Thyroid gland (tissue), 4 donors: Measurements from ENCODE around the gene ZNF783. TPM values are rescaled to one million over a fixed set of nuclear protein-coding genes. Genes with fewer than 3 reads are reported as not detected.

ENCODE experiments used
- DNase-seq, 2 donors: peaks; one replicate each; pipeline ENCODE4 v3.0.0-alpha.2; 2019
- H3K27ac ChIP-seq, 3 donors: fragments of 200-600 bp; sonication (generic); 1 replicate in 2 of 3; 2 replicates in 1 of 3; pipeline ENCODE4 v1.5.1; 2016 to 2019; ENCODE audit warnings: mild to moderate bottlenecking in 1 of 3, moderate library complexity in 1 of 3
- H3K27me3 ChIP-seq: fragments of 200-600 bp; sonication (generic); one replicate; pipeline ENCODE4 v1.5.1; 2019
- H3K36me3 ChIP-seq, 2 donors: fragments of 200-600 bp; sonication (generic); one replicate each; pipeline ENCODE4 v1.5.1; 2016 to 2019
- H3K4me1 ChIP-seq, 2 donors: fragments of 200-600 bp; sonication (generic); one replicate each; pipeline ENCODE4 v1.5.1; 2017 to 2019
- H3K4me3 ChIP-seq, 3 donors: fragments of 200-600 bp; sonication (generic); replicated peaks in 1 of 3; 1 replicate in 2 of 3; 2 replicates in 1 of 3; pipeline ENCODE4 v1.5.1; 2016; ENCODE audit warnings: mild to moderate bottlenecking in 1 of 3
- H3K9me3 ChIP-seq: fragments of 200-600 bp; sonication (generic); one replicate; pipeline ENCODE4 v1.5.1; 2017
- POLR2A ChIP-seq, 2 donors: fragments of 450-650 bp; IDR thresholded peaks; one replicate each; pipeline ENCODE4 v1.6.1; 2017; ENCODE audit warnings: antibody characterized with exemption in 2 of 2, mild to moderate bottlenecking in 2 of 2, moderate library complexity in 1 of 2
- WGBS, 2 donors: methylation state at CpG; one replicate each; pipeline ENCODE4 v1.1.5; 2017; 5-methylcytosine and 5-hydroxymethylcytosine counted together
- intact Hi-C: fragments of 100-400 bp; cut with DNase I; formaldehyde crosslinking; loops from one replicate; pipeline ENCODE4 v1.15.1; 2023
- total RNA-seq, 4 donors: library from RNA; depleted of rRNA; stranded (reverse); fragments of >200 nt; gene quantifications; one replicate each; pipeline ENCODE4 v1.2.3, GENCODE V29; 2016
- TF ChIP-seq, protein P1 (sequence below), 6 experiments: fragments of 200-600 bp in 3 of 6; fragments of 450-650 bp in 3 of 6; sonication (generic) in 3 of 6; IDR thresholded peaks; one replicate each; pipeline ENCODE4 v1.5.1; 2016 to 2019; ENCODE audit warnings: antibody characterized with exemption in 6 of 6, mild to moderate bottlenecking in 2 of 6, inconsistent platforms in 1 of 6, moderate library complexity in 1 of 6

ZNF783 gene
- total RNA-seq, 4 donors from 2014 or later, result 11.3 to 18.0 (median 15.1) TPM

DNA sequence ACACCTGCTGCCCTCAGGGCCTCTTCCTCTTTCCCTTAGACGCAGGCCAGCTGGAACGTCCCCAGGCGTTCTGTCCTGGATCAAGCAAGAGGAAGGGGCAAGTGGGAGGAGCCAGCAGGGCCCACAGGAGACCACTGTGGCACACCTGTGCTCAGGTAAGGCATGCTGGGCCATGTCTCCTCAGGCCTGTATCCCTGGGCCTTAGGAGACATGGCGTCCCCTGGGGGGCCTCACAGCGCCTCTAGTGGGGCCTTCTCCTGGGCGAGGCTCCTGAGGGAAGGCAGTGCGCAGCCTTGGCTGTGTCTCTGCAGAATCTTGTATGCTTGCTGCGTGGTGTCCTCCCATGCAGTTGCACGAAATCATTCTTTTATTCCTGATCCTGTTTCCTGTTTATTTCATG is 31.3 kb downstream of the ZNF783 start:
- no peak for TF ChIP-seq POLR2A (IDR thresholded peaks at IDR 0.05)
- TF ChIP-seq, protein P1, sequence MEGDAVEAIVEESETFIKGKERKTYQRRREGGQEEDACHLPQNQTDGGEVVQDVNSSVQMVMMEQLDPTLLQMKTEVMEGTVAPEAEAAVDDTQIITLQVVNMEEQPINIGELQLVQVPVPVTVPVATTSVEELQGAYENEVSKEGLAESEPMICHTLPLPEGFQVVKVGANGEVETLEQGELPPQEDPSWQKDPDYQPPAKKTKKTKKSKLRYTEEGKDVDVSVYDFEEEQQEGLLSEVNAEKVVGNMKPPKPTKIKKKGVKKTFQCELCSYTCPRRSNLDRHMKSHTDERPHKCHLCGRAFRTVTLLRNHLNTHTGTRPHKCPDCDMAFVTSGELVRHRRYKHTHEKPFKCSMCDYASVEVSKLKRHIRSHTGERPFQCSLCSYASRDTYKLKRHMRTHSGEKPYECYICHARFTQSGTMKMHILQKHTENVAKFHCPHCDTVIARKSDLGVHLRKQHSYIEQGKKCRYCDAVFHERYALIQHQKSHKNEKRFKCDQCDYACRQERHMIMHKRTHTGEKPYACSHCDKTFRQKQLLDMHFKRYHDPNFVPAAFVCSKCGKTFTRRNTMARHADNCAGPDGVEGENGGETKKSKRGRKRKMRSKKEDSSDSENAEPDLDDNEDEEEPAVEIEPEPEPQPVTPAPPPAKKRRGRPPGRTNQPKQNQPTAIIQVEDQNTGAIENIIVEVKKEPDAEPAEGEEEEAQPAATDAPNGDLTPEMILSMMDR (IDR thresholded peaks at IDR 0.05), result no peak
- Histone ChIP-seq H3K4me3 (no peak overlapping the region), H3K27me3 (no peaks in the 10 kb centered on the region), H3K36me3 (peaks cover 0 to 2% of the 10 kb centered on the region in 2 donors), H3K9me3 (no peaks in the 10 kb centered on the region), H3K27ac (no peak overlapping the region), H3K4me1 (no peaks in the 10 kb centered on the region)
- no peak for DNase-seq
- WGBS, 2 donors, result 96 to 98% methylated on average over 8 of the region's 9 CpGs
- intact Hi-C loops, result no loop called here

DNA sequence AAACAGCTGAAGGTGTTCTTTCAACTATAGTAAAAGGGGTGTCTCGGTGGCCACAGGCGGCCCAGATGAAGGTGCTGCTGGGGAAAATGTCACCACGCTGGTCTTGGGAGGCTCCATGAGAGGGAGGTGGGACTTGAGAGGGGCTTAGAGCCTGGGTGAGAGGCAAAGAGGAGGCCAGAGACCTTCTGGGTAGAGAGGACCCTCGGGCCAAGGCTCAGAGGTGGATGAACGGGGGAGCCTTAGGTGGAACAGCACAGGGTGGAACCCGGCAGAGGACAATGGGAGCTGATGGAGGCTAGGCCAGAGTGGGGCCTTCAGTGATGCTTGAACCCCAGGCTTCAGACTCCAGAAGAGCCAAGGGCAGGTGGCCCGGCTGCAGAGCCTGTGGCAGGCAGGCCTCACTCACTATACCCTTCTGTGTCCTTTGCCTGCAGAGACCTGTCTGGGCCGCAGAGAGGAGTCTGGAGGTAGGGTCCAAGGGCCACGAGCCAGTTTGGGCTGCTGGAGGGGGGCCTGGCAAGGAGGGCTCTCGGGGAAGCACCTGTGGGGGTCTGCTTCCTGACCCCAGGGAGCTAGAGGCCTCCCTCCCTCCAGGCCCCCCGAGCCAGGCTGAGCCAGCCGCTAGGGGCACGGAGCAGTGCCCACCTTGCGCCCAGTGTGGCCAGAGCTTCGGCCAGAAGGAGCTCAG is 32.1 kb downstream of the ZNF783 start:
- no peak overlapping the region for H3K27ac ChIP-seq
- H3K9me3 ChIP-seq, result no peaks in the 10 kb centered on the region
- H3K4me1 ChIP-seq, result no peaks in the 10 kb centered on the region
- intact Hi-C loops, result no loop called here
- no peak overlapping the region for H3K4me3 ChIP-seq
- WGBS, 2 donors, result 86 to 97% methylated on average over 6 to 11 of the region's 15 CpGs
- no peaks in the 10 kb centered on the region for H3K27me3 ChIP-seq
- DNase-seq, result no peak
- H3K36me3 ChIP-seq, result peaks cover 0 to 2% of the 10 kb centered on the region in 2 donors
- TF ChIP-seq, protein P1 (IDR thresholded peaks at IDR 0.05), result no peak
- no peak for TF ChIP-seq POLR2A (IDR thresholded peaks at IDR 0.05)

DNA sequence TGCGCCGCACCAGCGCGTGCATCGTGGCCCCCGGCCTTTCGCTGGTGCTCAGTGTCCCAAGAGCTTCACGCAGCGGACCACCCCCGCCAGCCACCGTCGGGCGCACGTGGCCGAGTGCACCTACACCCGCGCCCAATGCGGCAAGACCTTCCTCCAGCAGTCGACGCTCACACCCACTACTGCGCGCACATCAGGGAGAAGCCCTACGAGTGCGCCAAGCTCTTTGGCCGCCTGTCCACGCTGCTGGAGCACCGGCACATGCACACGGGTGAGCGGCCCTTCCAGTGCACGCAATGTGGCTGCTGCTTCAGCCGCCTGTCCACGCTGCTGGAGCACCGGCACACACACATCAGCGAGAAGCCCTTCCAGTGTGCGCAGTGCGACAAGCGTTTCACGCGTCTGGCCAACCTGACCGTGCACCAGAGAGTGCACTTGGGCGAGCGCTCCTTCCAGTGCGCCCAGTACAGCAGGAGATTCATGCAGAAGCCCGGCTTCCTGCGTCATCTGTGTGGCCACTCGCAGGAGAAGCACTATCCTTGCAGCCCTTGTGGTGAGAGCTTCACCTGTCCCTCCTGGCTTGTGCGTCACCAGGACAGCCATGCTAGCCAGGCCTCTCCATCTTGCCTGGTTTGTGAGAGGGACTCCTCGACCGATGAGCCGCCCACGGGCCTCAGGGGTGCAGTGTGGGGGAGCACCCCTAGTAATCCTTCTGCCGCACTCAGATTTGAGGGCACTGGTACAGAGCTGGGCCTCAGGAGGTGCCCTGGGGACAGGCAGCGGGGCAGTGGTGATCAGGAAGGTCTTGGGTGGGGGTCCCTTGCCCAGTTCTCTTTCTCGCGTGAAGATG is 32.9 kb downstream of the ZNF783 start:
- TF ChIP-seq, protein P1 (IDR thresholded peaks at IDR 0.05), result no peak
- TF ChIP-seq POLR2A (IDR thresholded peaks at IDR 0.05), result no peak
- H3K27me3 ChIP-seq, result no peaks in the 10 kb centered on the region
- intact Hi-C loops, result no loop called here
- WGBS, 2 donors, result 97 to 100% methylated on average over 11 to 33 of the region's 55 CpGs
- H3K9me3 ChIP-seq, result no peaks in the 10 kb centered on the region
- no peaks in the 10 kb centered on the region for H3K4me1 ChIP-seq
- H3K27ac ChIP-seq, result no peak overlapping the region
- H3K4me3 ChIP-seq, result no peak overlapping the region
- H3K36me3 ChIP-seq, result peaks cover 0 to 2% of the 10 kb centered on the region in 2 donors
- no peak for DNase-seq

DNA sequence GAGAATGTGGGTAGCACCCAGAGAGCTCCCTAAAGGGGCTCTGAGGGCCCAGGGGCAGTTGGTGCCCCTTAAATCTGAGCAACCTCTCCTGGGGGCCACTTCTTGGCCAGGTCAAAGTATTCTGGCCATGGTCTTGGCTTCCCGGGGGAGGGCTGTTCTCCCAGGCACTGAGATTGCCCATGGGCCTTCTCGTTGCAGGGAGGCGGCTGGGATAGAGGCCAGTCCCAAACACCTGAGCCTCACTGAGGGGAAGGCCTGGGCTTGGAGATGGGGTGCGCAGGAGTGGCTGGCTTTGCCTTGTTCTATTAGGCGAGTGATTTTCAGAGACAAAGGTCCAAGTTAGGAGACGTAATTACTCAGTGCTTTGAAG is 33.5 kb downstream of the ZNF783 start:
- intact Hi-C loops, result no loop called here
- Histone ChIP-seq H3K36me3 (peaks cover 0 to 2% of the 10 kb centered on the region in 2 donors), H3K27me3 (no peaks in the 10 kb centered on the region), H3K4me1 (no peaks in the 10 kb centered on the region), H3K4me3 (no peak overlapping the region), H3K9me3 (no peaks in the 10 kb centered on the region), H3K27ac (no peak overlapping the region)
- 88 to 95% methylated on average over 6 of the region's 6 CpGs for WGBS, 2 donors
- DNase-seq, result no peak
- TF ChIP-seq, protein P1 (IDR thresholded peaks at IDR 0.05), result no peak
- no peak for TF ChIP-seq POLR2A (IDR thresholded peaks at IDR 0.05)

DNA sequence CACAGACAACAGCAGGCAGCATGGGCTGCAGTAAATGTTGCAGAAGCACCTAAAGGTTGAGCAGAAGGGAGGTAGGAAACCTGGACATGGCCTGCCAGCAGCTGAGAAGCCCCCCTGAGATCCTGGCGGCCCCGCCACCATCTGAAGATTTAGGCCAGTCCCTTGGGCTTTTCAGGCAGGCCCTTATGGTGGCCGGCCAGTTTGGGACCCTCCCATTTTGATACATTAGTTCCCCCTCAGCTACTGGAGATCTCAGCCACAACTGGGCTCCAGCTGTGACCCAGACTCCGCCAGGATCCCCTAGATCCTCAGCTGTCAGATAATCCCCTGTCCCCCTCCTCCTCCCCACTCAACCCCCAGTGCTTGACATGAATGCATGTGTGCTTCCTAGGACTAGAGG is 34.4 kb downstream of the ZNF783 start:
- intact Hi-C loops, result no loop called here
- WGBS, 2 donors, result 85 to 97% methylated on average over 4 of the region's 4 CpGs

More for the DNA sequence above, 34.4 kb downstream of the ZNF783 start:
- DNase-seq, result no peak
- no peak overlapping the region for H3K4me3 ChIP-seq
- H3K27me3 ChIP-seq, result no peaks in the 10 kb centered on the region
- no peaks in the 10 kb centered on the region for H3K9me3 ChIP-seq
- H3K27ac ChIP-seq, result no peak overlapping the region
- no peak for TF ChIP-seq POLR2A (IDR thresholded peaks at IDR 0.05)
- TF ChIP-seq, protein P1 (IDR thresholded peaks at IDR 0.05), result no peak
- H3K36me3 ChIP-seq, result peaks cover 0 to 2% of the 10 kb centered on the region in 2 donors
- no peaks in the 10 kb centered on the region for H3K4me1 ChIP-seq
